ENCODE data around the gene UMOD.

DNA sequence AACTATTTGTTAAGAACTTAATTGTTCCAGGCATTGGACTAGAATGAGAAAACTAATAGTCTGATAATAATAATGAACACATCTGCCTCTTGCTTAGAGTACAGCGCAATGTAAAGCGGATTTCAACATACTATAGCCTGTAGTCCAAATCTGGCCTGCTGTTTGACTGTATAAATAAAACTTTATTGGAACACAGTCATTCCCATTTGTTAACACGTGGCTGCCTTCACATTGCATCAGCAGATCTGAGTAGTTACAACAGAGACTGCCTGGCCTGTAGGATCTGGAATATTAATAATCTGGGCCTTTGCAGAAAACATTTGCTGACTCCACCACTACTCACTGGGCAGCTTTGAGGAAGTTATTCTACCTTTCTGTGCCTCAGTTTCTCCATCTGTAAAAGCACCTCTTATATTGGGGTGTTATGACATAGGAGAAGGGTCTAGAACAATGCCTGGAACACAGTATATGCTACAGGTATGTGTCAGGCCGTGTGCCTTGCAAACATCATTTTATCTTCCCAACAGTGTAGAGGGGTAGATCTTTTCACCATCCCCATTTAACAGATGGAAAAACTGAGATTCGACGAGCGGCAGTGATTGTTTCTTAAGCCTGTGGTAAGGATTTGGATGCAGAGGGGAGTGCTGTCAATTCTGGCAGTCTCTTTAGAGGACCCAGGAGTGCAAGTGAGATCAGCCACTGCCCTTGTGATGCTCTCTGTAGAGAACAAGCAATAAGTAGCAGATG lies 29.9 kb upstream of the UMOD start:
- TF ChIP-seq, protein P1, sequence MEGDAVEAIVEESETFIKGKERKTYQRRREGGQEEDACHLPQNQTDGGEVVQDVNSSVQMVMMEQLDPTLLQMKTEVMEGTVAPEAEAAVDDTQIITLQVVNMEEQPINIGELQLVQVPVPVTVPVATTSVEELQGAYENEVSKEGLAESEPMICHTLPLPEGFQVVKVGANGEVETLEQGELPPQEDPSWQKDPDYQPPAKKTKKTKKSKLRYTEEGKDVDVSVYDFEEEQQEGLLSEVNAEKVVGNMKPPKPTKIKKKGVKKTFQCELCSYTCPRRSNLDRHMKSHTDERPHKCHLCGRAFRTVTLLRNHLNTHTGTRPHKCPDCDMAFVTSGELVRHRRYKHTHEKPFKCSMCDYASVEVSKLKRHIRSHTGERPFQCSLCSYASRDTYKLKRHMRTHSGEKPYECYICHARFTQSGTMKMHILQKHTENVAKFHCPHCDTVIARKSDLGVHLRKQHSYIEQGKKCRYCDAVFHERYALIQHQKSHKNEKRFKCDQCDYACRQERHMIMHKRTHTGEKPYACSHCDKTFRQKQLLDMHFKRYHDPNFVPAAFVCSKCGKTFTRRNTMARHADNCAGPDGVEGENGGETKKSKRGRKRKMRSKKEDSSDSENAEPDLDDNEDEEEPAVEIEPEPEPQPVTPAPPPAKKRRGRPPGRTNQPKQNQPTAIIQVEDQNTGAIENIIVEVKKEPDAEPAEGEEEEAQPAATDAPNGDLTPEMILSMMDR (IDR thresholded peaks at IDR 0.05; ENCODE audit: borderline replicate concordance, extremely low read depth, low read length, poor library complexity, severe bottlenecking), result no peak
- no peak for TF ChIP-seq EZH2 (IDR thresholded peaks at IDR 0.05; ENCODE audit: borderline replicate concordance, low read depth, low read length, severe bottlenecking)
